Measurements from ENCODE around the gene CAMTA1.

DNA sequence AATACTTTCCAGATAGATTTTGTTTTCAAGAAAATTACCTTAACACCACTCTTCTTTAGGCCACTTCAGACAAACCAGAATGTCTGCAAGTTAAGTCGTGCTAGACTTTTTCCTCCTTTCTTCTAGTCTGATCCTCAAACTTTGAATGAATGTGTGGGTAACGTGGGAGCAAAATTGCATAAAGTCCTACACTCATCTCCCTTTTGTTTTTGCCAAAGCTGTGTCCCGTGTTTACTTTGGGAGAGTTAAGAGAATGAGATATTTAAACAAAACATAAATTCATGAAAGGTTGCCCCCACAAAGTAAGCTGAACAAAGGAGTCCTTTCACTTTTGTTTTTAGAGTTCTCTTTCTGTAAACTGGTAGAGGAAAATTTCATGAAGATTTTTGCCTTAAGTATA is 969.0 kb downstream of the CAMTA1 start:
- TF ChIP-seq, protein P1, sequence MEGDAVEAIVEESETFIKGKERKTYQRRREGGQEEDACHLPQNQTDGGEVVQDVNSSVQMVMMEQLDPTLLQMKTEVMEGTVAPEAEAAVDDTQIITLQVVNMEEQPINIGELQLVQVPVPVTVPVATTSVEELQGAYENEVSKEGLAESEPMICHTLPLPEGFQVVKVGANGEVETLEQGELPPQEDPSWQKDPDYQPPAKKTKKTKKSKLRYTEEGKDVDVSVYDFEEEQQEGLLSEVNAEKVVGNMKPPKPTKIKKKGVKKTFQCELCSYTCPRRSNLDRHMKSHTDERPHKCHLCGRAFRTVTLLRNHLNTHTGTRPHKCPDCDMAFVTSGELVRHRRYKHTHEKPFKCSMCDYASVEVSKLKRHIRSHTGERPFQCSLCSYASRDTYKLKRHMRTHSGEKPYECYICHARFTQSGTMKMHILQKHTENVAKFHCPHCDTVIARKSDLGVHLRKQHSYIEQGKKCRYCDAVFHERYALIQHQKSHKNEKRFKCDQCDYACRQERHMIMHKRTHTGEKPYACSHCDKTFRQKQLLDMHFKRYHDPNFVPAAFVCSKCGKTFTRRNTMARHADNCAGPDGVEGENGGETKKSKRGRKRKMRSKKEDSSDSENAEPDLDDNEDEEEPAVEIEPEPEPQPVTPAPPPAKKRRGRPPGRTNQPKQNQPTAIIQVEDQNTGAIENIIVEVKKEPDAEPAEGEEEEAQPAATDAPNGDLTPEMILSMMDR (IDR thresholded peaks at IDR 0.05): no peak
- no peak for TF ChIP-seq POLR2A (IDR thresholded peaks at IDR 0.05)
